Caki2 (cell line): ENCODE measurements around the gene SLC4A8. TPM values are rescaled to one million over a fixed set of nuclear protein-coding genes. Genes with fewer than 3 reads are reported as not detected.

Source experiments
- DNase-seq: peaks from one replicate; pipeline ENCODE4 v3.0.0-alpha.2; 2015; ENCODE audit warnings: low read depth
- in situ Hi-C: cut with HindIII; loops from 2 replicates; pipeline ENCODE4 v1.10.0; 2016; ENCODE audit warnings: low sequenced_read_pairs, low pct_unique_long_range_greater_than_20kb, mixed read lengths
- total RNA-seq: library from RNA; depleted of rRNA; stranded (reverse); fragments of >200 nt; shearing (Covaris generic); gene quantifications from 2 replicates; pipeline ENCODE4 v1.2.3, GENCODE V29; 2014; ENCODE audit warnings: low replicate concordance; rRNA removed

SLC4A8 gene
- total RNA-seq: 8.0 and 16.3 TPM in 2 replicates

DNA sequence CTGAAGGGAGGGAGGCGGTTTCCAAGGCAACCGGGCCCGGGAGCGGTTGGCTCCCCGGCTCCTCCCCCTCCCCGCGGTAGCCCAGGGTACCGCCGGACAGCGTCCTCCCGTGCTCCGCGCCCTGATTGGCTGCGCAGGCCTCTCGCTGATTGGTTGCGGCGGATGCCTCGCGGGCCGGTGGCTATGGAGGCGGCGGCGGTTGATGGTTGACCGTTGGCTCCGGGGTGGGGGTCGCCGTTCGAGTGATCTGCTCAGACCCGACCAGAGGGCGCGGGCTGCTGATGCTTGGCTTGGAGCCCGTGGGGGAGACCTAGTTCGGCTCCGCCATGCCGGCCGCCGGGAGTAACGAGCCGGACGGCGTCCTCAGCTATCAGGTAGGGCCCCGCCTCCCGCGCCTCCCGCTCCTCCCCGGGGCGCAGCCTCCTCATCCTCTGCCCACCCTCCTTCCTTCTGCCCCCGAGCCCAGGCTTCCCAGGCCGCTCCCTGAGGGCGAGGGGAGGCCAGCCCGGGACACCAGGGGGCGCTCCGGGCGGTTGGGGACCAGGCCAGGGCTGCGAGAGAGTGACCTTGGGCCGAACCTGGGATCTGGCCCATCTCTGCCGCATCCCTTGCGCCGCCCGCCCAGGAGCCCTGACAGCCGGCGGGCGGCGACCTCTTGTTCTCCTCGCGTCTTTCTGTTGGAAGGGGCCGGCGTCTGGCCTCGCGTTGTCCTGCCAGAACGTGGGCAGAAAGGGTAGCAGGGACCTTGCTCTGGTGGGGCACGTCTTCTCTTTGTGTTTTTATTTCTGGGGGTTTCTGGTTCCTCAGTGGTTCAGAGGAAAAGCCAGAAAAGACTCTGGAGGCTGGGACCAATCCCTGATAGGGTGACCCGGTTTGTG lies at the start of gene SLC4A8:
Gene SLC4A8 (plus strand): TSS at position 170 of the 878 bp plus-strand sequence. CDS start 157 bp downstream, at position 327.
- DNase-seq: peak; percentile 97
- in situ Hi-C loops: no loop called here

DNA sequence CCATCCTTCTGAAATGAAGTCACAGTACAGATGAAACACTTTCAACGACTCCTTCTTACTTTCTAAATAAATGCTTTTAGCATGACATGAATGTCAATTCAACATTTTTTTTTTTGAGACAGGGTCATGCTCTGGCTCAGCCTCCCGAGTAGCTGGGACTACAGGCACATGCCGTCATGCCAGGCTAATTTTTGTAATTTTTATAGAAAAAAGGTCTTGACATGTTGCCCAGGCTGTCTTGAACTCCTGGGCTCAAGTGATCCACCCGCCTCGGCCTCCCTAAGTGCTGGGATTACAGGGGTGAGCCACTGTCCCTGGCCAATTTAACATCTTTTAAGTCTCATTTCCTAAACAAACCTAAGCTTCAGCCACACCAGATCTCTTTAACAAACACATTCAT lies 49.8 kb upstream of the SLC4A8 start:
- in situ Hi-C loops: no loop called here
- no peak for DNase-seq

DNA sequence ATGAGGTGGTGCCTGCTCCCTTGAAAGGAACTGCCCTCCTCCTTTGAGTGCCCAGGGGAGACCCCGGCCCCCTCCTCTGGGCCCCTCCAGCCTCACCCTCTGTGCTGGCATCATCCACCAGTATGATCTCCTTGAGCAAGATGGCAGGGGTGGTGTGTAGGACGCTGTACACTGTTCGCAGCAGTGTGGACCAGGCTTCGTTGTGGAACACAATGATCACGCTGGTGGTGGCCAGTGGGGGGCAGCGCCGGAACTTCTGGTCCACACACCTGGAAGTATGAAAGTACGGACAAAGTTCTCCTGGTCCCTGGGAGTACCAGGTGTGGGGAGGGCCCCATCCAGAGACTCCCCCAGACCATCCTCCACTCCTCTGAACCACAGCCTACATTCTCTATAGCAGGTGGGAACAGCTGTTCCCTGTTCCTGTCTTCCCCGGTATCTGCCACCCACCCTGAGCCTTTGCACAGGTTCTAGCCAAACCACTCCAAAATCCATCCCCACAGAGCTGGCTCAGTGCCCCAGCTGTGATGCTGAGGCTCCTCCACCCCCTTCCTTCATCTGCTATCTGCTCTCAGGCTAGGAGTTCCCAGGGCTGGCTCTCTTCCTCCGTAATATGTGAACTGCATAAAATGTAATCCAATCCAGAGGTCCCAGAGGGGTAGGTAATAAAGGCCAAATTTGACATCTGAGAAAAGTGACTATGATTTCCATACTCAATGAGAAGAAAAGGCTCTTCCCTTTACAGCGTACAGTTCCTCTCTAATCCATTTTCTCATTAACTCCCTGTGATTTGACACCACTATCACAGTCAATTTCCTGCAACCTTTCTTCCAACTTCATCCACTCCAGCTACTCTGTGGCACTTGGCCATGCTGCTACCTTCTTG lies 47.3 kb upstream of the SLC4A8 start:
- in situ Hi-C loops: no loop called here
- no peak for DNase-seq

- in situ Hi-C loops: no loop called here
- DNase-seq: no peak
These were observed 45.9 kb upstream of the SLC4A8 start for GRCh38 chr12:51378749-51379148.

DNA sequence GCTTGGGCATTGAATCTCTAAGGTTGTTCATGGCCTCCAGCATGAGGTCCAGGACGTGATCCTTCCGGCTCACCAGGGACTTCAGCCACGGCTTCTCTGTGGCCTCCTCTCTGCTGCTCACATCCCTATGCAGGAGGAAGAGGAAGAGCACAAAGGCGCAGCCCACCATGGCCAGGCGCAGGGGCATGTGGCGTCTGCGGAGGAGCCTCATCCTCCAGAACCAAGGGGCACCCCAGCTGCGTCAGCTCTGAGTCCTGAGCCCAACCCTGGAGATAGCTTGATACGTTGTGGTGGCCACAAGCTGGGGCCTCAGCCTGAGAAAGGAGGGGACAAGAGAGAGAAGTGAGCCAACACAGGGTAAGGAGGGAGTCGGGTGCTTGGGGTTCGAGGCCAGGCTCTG lies 45.1 kb upstream of the SLC4A8 start:
- DNase-seq: no peak
- in situ Hi-C loops: no loop called here

- no peak for DNase-seq
- in situ Hi-C loops: no loop called here
These were observed 43.2 kb upstream of the SLC4A8 start for GRCh38 chr12:51381226-51382079.

GRCh38 chr12:51382173-51382572 lies 42.5 kb upstream of the SLC4A8 start:
- DNase-seq: no peak
- in situ Hi-C loops: no loop called here

DNA sequence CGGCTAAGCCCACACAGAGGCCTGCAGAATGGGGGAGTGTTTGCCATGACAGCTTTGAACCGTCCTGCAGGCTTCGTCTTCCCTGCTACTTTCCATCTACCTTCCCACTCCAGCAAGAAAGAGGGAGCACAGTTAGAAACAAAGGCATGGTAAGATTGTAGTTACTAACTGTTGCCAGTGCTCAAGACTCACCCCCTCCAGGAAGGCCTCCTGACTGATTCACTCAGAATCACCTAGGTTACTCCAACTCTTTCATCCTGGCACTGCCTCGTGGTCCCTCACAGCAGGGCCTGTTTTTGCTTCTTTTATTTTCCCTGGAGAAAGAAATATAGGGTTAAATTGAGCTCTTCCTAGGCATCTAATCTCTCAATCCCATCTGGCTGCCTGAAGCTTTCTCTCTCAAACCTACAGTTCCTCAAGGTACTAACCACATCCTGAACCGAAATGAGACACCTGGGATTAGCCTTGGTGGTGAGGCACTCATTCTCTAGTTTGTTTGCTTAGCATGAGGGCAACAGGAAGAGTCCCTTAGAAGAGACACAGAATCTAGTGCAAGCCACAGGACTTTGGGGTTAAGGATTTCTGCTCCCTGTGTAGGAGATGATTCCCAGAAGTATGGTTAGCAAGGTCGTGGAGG lies 41.2 kb upstream of the SLC4A8 start:
- in situ Hi-C loops: no loop called here
- DNase-seq: no peak

DNA sequence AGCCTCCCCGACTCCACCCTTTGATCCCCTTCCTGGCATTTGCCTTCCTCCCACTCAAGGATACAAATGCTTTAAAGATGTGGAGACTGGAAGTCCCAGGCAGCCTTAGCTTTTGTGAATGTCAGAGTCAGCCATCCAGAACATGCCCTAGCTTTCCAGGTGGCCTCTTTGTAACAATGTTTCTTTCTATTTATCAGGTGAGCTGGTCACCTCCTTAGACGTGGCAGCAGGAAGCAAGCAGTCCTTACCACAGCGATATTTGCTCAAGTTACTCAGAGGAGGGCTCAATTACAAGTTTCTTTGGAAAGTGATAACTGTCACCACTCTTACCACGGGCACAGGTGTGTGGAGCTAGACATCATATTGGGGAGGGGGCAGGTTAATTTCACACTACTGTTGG lies 38.3 kb upstream of the SLC4A8 start:
- no peak for DNase-seq
- in situ Hi-C loops: no loop called here

GRCh38 chr12:51388069-51388799 lies 36.4 kb upstream of the SLC4A8 start:
- DNase-seq: no peak
- in situ Hi-C loops: no loop called here

GRCh38 chr12:51388846-51389245 lies 35.8 kb upstream of the SLC4A8 start:
- in situ Hi-C loops: no loop called here
- DNase-seq: no peak

DNA sequence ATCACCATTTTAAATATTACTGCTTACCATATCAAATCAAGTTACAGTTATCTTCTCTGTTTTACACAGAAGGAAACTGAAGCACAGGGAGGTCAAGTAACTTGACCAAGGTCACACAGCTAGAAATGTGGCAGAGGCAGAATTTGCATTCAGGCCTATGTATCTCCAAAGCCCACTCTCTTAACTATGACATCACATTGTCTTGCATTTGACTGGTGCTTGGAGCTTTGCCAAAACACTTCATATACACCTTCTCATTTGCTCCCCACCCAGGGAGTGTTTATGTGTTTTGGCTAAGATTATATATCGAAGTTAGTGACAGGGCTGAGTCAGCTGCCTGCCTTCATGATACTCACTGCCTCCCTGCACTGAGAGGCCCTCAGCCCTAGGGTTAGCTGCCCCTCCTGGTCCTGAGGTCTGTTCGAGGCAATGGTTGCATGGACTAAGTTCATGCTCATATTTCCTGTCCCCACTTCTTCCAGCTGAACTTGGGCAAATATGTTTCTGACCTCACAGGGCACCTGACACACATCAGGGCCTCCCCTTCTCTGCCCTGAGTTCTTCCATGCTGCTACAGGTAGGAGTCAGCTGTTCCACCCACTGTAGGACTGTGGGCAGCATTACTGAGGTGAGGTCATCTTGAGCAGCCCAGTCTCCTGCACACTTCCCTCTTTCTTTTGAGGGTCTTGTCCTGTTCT lies 35.2 kb upstream of the SLC4A8 start:
- DNase-seq: no peak
- in situ Hi-C loops: no loop called here

- DNase-seq: no peak
- in situ Hi-C loops: no loop called here
These were observed 34.2 kb upstream of the SLC4A8 start for GRCh38 chr12:51390457-51390856.

DNA sequence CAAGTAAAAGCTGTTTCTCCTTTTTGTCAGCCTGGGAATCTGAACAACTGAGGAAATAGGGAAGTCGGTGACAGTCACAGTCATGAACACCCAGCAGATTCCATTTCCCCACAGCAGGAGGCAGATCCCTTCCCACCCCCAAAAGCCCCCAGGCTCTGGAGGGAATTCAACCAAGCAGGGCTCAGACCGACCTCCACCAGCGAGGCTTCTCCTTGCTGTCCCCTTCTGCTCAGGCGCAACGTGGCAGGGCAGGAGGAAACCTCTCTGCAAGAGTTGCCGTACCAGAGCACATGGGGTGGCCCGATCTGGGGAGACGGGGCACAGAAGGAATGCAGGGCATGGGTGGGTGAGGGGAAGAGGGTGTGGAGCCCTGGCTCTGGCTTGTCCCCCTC lies 33.7 kb upstream of the SLC4A8 start:
- in situ Hi-C loops: no loop called here
- DNase-seq: no peak

GRCh38 chr12:51391283-51392123 lies 33.1 kb upstream of the SLC4A8 start, which contains the start of gene GALNT6:
Gene GALNT6 (minus strand): TSS chr12:51391406. CDS start chr12:51379781, 11,625 bp downstream.
- in situ Hi-C loops: no loop called here
- DNase-seq: no peak
